ENCODE results near the gene CBFA2T3.

- TF ChIP-seq CTCF (IDR thresholded peaks at IDR 0.05; ENCODE audit: insufficient read depth, low read length) (no peak), POLR2AphosphoS5 (IDR thresholded peaks at IDR 0.05; ENCODE audit: low read depth) (no peak), REST (IDR thresholded peaks at IDR 0.05; ENCODE audit: insufficient replicate concordance, low read depth) (no peak)
These were observed 65.7 kb downstream of the CBFA2T3 start for GRCh38 chr16:88911136-88911945.

Data from HL-60 (cell line).